Ammon's horn (tissue), 1 donor: Measurements from ENCODE around the gene CIPC.

ENCODE experiments used
- DNase-seq: peaks from one replicate; pipeline ENCODE4 v3.0.0-alpha.2; 2016; ENCODE audit warnings: low spot score

The CIPC gene

GRCh38 chr14:77097700-77098528 lies at the start of gene CIPC:
Gene CIPC, plus strand, starts transcription at chr14:77098258. Its CDS starts 7,451 bp downstream, at chr14:77105709.
- peak; percentile 100 for DNase-seq

GRCh38 chr14:77051116-77051515 lies 46.9 kb upstream of the CIPC start:
- no peak for DNase-seq

- DNase-seq = no peak
These were observed 45.6 kb upstream of the CIPC start for GRCh38 chr14:77052281-77053044.

- peak; percentile 72 for DNase-seq
These were observed 44.8 kb upstream of the CIPC start for GRCh38 chr14:77053046-77053841.

- no peak for DNase-seq
These were observed 42.8 kb upstream of the CIPC start for GRCh38 chr14:77055306-77055705.

GRCh38 chr14:77055981-77056380 lies 42.1 kb upstream of the CIPC start:
- no peak for DNase-seq

GRCh38 chr14:77058117-77058516 lies 39.9 kb upstream of the CIPC start:
- no peak for DNase-seq

- DNase-seq = no peak
These were observed 39.3 kb upstream of the CIPC start for GRCh38 chr14:77058785-77059184.

GRCh38 chr14:77059276-77059915 lies 38.7 kb upstream of the CIPC start:
- DNase-seq = peak; percentile 91

- no peak for DNase-seq
These were observed 36.3 kb upstream of the CIPC start for GRCh38 chr14:77061630-77062257.

- DNase-seq = no peak
These were observed 35.8 kb upstream of the CIPC start for GRCh38 chr14:77062261-77062660.

GRCh38 chr14:77063571-77064171 lies 34.4 kb upstream of the CIPC start:
- DNase-seq = peak; percentile 61

GRCh38 chr14:77064521-77065178 lies 33.4 kb upstream of the CIPC start:
- DNase-seq = no peak

- no peak for DNase-seq
These were observed 32.0 kb upstream of the CIPC start for GRCh38 chr14:77065851-77066577.

GRCh38 chr14:77066578-77067172 lies 31.4 kb upstream of the CIPC start:
- no peak for DNase-seq

- DNase-seq = peak; percentile 89
These were observed 30.2 kb upstream of the CIPC start for GRCh38 chr14:77067632-77068516.

- no peak for DNase-seq
These were observed 29.4 kb upstream of the CIPC start for GRCh38 chr14:77068517-77069200.

GRCh38 chr14:77069551-77069950 lies 28.5 kb upstream of the CIPC start:
- no peak for DNase-seq
